Measurements from ENCODE around the gene GNAT2.

GNAT2 gene

DNA sequence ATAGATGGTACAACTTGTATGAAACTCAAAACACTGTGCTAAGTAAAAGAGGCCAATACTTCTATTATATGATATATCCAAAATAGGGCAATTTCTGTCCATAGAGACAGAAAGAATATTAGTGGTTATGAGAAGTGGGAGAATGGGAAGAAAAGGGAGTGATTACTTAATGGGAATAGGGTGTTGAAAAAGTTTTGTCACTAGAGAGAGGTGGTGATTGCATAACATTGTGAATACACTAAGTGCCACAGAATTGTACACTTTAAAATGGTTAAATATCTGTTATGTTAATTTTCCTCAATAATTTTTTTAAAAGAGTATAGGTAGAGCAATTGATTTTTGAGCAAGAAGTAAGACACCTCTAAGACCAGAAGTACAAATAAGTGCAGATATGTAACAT, 29.7 kb downstream of the GNAT2 start:
- POLR2A ChIA-PET, result no interaction called here
- CTCF ChIA-PET, result interaction anchor here (0.9 kb wide), 1 partner anchor 50 kb away, joined by 4 read pairs; no protein-coding TSS in a partner anchor
- H3K36me3 ChIP-seq (ENCODE audit: control insufficient read depth in 2 of 2, insufficient read depth in 1 of 2, low read length in 2 of 2), result peaks cover 20 to 94% of the 10 kb centered on the region in 2 experiments

DNA sequence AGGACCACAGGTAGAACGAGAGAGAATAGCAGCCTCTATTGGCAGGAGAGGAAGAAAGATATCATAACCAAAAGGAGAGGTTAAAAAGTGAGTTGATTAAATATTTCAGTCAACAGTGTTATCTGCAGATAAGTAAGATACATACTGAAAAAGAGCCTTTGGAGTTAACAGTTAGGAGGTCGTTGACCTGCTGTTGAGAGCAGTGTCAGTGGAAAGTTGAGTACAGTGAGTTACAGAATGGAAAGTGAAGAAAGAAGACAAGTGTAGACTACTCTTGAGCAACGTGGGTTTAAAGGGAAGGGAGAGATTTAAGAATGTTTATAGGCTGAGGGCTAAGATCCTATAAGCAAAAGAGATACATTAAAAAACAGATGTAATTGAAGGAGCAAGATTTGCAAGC, 30.2 kb downstream of the GNAT2 start:
- H3K4me1 ChIP-seq (ENCODE audit: control insufficient read depth, insufficient read depth, low read length), result no peaks in the 10 kb centered on the region
- H3K27ac ChIP-seq (ENCODE audit: extremely low read depth, low read depth, low read length), result no peak overlapping the region
- H3K4me3 ChIP-seq (ENCODE audit: low read depth, low read length), result no peak overlapping the region
- peak; percentile 23; the same call in 1 of the 2 replicates for TF ChIP-seq PRDM1 (tag by site-specific recombination; IDR thresholded peaks at IDR 0.05)
- no peak for TF ChIP-seq ZNF654 (tag by site-specific recombination; IDR thresholded peaks at IDR 0.05; ENCODE audit: low read depth)
- no peaks in the 10 kb centered on the region for H3K9me3 ChIP-seq (ENCODE audit: control insufficient read depth, insufficient read depth, low read depth, low read length)
- H3K36me3 ChIP-seq (ENCODE audit: control insufficient read depth in 2 of 2, insufficient read depth in 1 of 2, low read length in 2 of 2), result peaks cover 23 to 96% of the 10 kb centered on the region in 2 experiments
- ChIA-PET POLR2A (no interaction called here), CTCF (no interaction called here)

More for the DNA sequence above, 29.7 kb downstream of the GNAT2 start:
- Histone ChIP-seq H3K4me1 (ENCODE audit: control insufficient read depth, insufficient read depth, low read length) (no peaks in the 10 kb centered on the region), H3K4me3 (ENCODE audit: low read depth, low read length) (no peak overlapping the region), H3K9me3 (ENCODE audit: control insufficient read depth, insufficient read depth, low read depth, low read length) (no peaks in the 10 kb centered on the region), H3K27ac (ENCODE audit: extremely low read depth, low read depth, low read length) (no peak overlapping the region)
- TF ChIP-seq MYNN (tag by site-specific recombination; IDR thresholded peaks at IDR 0.05; ENCODE audit: borderline replicate concordance) (no peak), ZNF394 (tag by site-specific recombination; IDR thresholded peaks at IDR 0.05; ENCODE audit: borderline replicate concordance) (no peak), ZNF350 (tag by site-specific recombination; IDR thresholded peaks at IDR 0.05) (no peak), ZBTB17 (tag by site-specific recombination; IDR thresholded peaks at IDR 0.05) (no peak), ZNF121 (tag by site-specific recombination; IDR thresholded peaks at IDR 0.05) (no peak), KLF10 (tag by site-specific recombination; IDR thresholded peaks at IDR 0.05) (no peak), ZSCAN30 (tag by site-specific recombination; IDR thresholded peaks at IDR 0.05) (no peak), ZNF391 (tag by site-specific recombination; IDR thresholded peaks at IDR 0.05; ENCODE audit: borderline replicate concordance, low read depth) (no peak)
- TF ChIP-seq, protein P1, sequence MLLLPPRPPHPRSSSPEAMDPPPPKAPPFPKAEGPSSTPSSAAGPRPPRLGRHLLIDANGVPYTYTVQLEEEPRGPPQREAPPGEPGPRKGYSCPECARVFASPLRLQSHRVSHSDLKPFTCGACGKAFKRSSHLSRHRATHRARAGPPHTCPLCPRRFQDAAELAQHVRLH (tag by site-specific recombination; IDR thresholded peaks at IDR 0.05), result no peak
- TF ChIP-seq, protein P2, sequence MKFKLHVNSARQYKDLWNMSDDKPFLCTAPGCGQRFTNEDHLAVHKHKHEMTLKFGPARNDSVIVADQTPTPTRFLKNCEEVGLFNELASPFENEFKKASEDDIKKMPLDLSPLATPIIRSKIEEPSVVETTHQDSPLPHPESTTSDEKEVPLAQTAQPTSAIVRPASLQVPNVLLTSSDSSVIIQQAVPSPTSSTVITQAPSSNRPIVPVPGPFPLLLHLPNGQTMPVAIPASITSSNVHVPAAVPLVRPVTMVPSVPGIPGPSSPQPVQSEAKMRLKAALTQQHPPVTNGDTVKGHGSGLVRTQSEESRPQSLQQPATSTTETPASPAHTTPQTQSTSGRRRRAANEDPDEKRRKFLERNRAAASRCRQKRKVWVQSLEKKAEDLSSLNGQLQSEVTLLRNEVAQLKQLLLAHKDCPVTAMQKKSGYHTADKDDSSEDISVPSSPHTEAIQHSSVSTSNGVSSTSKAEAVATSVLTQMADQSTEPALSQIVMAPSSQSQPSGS (tag by site-specific recombination; IDR thresholded peaks at IDR 0.05; ENCODE audit: low read depth), result no peak
- TF ChIP-seq, protein P3, sequence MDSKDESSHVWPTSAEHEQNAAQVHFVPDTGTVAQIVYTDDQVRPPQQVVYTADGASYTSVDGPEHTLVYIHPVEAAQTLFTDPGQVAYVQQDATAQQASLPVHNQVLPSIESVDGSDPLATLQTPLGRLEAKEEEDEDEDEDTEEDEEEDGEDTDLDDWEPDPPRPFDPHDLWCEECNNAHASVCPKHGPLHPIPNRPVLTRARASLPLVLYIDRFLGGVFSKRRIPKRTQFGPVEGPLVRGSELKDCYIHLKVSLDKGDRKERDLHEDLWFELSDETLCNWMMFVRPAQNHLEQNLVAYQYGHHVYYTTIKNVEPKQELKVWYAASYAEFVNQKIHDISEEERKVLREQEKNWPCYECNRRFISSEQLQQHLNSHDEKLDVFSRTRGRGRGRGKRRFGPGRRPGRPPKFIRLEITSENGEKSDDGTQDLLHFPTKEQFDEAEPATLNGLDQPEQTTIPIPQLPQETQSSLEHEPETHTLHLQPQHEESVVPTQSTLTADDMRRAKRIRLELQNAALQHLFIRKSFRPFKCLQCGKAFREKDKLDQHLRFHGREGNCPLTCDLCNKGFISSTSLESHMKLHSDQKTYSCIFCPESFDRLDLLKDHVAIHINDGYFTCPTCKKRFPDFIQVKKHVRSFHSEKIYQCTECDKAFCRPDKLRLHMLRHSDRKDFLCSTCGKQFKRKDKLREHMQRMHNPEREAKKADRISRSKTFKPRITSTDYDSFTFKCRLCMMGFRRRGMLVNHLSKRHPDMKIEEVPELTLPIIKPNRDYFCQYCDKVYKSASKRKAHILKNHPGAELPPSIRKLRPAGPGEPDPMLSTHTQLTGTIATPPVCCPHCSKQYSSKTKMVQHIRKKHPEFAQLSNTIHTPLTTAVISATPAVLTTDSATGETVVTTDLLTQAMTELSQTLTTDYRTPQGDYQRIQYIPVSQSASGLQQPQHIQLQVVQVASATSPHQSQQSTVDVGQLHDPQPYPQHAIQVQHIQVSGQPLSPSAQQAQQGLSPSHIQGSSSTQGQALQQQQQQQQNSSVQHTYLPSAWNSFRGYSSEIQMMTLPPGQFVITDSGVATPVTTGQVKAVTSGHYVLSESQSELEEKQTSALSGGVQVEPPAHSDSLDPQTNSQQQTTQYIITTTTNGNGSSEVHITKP (tag by site-specific recombination; IDR thresholded peaks at IDR 0.05), result no peak

DNA sequence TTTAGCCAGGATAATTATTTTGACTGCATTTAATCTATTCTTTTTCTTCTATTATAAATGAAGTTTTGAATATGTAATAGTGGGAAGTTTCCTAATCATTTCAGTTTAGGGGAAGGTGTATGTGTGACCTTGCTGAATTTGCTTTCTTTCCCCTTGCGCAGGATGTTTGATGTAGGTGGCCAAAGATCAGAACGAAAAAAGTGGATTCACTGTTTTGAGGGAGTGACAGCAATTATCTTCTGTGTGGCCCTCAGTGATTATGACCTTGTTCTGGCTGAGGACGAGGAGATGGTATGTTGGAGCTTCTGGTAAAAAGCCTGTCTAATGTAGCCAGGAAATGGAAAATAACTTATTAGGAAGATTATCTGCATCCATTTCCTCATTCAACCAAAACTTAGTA, 33.4 kb downstream of the GNAT2 start:
- Histone ChIP-seq H3K4me1 (ENCODE audit: control insufficient read depth, insufficient read depth, low read length) (no peaks in the 10 kb centered on the region), H3K36me3 (ENCODE audit: control insufficient read depth in 2 of 2, insufficient read depth in 1 of 2, low read length in 2 of 2) (peaks cover 28 to 89% of the 10 kb centered on the region in 2 experiments), H3K4me3 (ENCODE audit: low read depth, low read length) (no peak overlapping the region), H3K9me3 (ENCODE audit: control insufficient read depth, insufficient read depth, low read depth, low read length) (no peaks in the 10 kb centered on the region), H3K27ac (ENCODE audit: extremely low read depth, low read depth, low read length) (no peak overlapping the region)
- TF ChIP-seq ZNF654 (tag by site-specific recombination; IDR thresholded peaks at IDR 0.05; ENCODE audit: low read depth) (no peak), ZNF624 (tag by site-specific recombination; IDR thresholded peaks at IDR 0.05) (no peak), ZNF394 (tag by site-specific recombination; IDR thresholded peaks at IDR 0.05; ENCODE audit: borderline replicate concordance) (no peak), ZNF138 (tag by site-specific recombination; IDR thresholded peaks at IDR 0.05; ENCODE audit: borderline replicate concordance) (no peak)
- TF ChIP-seq, protein P4, sequence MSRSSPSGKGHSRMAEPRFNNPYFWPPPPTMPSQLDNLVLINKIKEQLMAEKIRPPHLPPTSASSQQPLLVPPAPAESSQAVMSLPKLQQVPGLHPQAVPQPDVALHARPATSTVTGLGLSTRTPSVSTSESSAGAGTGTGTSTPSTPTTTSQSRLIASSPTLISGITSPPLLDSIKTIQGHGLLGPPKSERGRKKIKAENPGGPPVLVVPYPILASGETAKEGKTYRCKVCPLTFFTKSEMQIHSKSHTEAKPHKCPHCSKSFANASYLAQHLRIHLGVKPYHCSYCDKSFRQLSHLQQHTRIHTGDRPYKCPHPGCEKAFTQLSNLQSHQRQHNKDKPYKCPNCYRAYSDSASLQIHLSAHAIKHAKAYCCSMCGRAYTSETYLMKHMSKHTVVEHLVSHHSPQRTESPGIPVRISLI (tag by site-specific recombination; IDR thresholded peaks at IDR 0.05), result no peak
- TF ChIP-seq, protein P5, sequence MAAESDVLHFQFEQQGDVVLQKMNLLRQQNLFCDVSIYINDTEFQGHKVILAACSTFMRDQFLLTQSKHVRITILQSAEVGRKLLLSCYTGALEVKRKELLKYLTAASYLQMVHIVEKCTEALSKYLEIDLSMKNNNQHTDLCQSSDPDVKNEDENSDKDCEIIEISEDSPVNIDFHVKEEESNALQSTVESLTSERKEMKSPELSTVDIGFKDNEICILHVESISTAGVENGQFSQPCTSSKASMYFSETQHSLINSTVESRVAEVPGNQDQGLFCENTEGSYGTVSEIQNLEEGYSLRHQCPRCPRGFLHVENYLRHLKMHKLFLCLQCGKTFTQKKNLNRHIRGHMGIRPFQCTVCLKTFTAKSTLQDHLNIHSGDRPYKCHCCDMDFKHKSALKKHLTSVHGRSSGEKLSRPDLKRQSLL (tag by site-specific recombination; IDR thresholded peaks at IDR 0.05), result no peak
- POLR2A ChIA-PET, result no interaction called here
- CTCF ChIA-PET, result interaction anchor here (0.6 to 1.3 kb wide), 3 partner anchors 11 to 399 kb away, joined by 3 to 5 read pairs (median 3); partner anchors contain the start of gene AHCYL1
